Spleen (tissue), 7 donors: ENCODE results near the gene FNBP1L.

Experiments
- POLR2A ChIP-seq, 3 donors: fragments of 450-650 bp; IDR thresholded peaks; one replicate each; pipeline ENCODE4 v1.5.1; 2017; ENCODE audit warnings: antibody characterized with exemption in 3 of 3, mild to moderate bottlenecking in 1 of 3
- TF ChIP-seq, protein P1 (sequence below), 11 experiments: fragments of 200-600 bp in 7 of 11; fragments of 450-650 bp in 4 of 11; sonication (generic) in 4 of 11; IDR thresholded peaks in 8 of 11; conservative IDR thresholded peaks in 3 of 11; 1 replicate in 7 of 11; 2 replicates in 4 of 11; pipeline versions ENCODE4 v1.4.0 to v1.8.0; 2016 to 2021; ENCODE audit warnings: antibody characterized with exemption in 11 of 11, inconsistent platforms in 4 of 11, mild to moderate bottlenecking in 1 of 11
- donor health status: DM: no; HTN: no; CAD: no; lungs with moderate emphysema.
- donor health status: DM: no; HTN: no; CAD: no.
- donor health status: DM: no; HTN: no; CAD: no.

DNA sequence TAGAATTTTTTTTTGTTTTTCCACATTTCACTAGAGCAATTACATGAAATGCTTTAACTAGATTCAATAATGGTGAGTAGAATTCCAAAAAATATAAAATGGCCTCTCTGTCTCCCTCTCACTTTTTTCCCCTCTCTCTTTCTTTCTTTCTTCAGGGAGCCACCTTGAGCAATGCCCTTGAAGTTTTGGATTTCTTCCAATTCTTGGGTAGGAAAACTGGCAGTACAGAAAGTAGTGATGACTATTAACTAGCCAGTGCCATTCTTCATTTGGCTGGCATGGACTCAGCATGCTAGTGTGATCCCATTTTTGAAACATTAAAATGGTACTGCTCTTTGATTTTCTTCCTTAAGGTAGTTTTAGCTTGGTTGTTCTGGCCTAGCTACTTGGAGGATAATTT is 4.5 kb upstream of the FNBP1L start:
- TF ChIP-seq, protein P1, sequence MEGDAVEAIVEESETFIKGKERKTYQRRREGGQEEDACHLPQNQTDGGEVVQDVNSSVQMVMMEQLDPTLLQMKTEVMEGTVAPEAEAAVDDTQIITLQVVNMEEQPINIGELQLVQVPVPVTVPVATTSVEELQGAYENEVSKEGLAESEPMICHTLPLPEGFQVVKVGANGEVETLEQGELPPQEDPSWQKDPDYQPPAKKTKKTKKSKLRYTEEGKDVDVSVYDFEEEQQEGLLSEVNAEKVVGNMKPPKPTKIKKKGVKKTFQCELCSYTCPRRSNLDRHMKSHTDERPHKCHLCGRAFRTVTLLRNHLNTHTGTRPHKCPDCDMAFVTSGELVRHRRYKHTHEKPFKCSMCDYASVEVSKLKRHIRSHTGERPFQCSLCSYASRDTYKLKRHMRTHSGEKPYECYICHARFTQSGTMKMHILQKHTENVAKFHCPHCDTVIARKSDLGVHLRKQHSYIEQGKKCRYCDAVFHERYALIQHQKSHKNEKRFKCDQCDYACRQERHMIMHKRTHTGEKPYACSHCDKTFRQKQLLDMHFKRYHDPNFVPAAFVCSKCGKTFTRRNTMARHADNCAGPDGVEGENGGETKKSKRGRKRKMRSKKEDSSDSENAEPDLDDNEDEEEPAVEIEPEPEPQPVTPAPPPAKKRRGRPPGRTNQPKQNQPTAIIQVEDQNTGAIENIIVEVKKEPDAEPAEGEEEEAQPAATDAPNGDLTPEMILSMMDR (IDR thresholded peaks at IDR 0.05 in 8 of 11, conservative IDR thresholded peaks at IDR 0.05 in 3 of 11): no peak
- no peak for TF ChIP-seq POLR2A (IDR thresholded peaks at IDR 0.05)
